IPS-NIHi11 (cell line): Measurements from ENCODE around the gene PDGFA.

ENCODE experiments used
- DNase-seq: peaks from one replicate; pipeline ENCODE4 v3.0.0; 2012; ENCODE audit warnings: mixed read lengths, low spot score

The PDGFA gene

DNA sequence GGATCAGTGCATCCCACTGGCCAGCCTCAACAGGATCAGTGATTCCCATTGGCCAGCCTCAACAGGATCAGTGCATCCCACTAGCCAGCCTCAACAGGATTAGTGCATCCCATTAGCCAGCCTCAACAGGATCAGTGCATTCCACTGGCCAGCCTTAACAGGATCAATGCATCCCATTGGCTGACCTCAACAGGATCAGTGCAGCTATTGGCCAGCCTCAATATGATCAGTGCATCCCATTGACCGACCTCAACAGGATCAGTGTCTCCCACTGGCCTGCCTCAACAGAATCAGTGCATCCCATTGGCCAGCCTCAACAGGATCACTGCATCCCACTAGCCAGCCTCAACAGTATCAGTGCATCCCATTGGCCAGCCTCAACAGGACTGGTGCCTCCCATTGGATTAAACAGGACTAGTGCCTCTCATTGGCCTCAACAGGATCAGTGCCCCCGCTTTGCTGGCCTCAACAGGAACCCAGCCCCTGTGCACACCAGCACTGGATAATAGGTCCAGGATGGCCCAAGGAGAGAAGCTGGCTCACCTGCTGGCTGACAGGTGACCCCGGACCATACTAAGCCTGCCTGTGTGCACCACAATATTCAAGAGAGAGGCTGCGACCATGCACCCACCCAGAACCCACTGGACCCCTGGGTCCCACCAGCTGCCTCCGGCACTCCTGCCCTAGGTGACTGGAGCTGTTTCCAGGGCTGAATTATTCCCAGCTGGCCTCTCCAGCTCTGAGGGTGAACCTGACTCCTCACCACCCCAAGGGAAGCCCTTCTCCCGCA, 59.9 kb downstream of the PDGFA start:
- no peak for DNase-seq

DNA sequence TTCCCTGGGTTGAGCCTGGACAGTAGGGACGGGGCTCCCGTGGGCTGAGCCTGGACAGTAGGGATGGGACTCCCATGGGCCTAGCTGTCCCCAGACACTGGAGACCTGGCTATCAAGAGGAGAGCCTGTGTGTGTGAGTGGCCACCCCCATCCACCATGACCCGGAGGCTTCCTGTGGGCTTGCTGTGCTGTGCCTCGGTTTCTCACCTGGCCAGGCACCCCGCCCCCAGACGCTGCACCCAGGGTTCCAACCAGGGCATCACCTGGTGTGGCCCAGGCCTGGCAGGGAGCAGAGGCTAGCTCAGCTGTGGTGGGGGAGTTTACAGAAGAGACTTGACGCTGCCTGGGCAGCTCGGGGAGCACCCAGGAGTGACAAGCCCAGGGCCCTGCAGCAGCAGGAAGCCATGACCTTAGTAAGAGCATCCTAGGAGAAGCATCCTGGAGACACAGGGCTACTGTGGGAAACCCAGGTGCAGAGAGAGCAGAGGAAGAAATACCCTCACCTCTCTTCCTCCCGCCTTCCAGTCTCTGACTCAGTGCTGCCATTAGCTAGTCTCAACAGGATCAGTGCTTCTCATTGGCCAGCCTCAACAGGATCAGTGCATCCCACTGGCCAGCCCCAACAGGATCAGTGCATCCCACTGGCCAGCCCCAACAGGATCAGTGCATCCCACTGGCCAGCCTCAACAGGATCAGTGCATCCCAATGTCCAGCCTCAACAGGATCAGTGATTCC, 61.0 kb downstream of the PDGFA start:
- no peak for DNase-seq

DNA sequence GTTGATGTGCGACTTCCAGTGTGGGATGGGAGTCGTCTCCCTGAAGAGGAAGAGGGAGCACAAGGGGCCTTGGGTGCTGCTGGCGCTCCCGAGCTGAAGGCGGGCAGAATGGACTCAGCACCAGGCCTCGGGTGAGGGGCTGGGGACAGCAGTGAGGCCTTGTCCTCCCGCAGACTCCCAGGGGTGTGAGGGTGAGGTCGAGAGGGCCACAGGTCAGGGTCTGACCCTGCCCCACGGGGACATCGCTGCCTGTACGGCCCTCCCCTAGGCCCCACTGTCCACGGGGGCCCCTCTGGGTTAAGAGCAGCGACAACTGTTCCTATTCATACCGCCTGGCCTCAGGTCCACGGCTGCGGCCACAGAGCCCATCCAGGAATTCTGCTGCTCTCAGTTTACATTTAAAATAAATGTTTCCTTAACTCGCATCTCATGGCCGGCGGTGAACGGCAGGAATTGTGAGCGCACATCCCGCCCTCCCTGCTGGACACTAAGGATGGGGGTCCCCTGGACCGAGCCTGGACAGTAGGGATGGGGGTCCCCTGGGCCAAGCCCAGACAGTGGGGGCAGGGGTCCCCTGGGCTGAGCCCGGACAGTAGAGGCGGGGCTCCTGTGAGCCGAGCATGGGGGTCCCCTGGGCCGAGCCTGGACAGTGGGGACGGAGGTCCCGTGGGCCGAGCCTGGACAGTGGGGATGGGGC, 61.7 kb downstream of the PDGFA start:
- no peak for DNase-seq

DNA sequence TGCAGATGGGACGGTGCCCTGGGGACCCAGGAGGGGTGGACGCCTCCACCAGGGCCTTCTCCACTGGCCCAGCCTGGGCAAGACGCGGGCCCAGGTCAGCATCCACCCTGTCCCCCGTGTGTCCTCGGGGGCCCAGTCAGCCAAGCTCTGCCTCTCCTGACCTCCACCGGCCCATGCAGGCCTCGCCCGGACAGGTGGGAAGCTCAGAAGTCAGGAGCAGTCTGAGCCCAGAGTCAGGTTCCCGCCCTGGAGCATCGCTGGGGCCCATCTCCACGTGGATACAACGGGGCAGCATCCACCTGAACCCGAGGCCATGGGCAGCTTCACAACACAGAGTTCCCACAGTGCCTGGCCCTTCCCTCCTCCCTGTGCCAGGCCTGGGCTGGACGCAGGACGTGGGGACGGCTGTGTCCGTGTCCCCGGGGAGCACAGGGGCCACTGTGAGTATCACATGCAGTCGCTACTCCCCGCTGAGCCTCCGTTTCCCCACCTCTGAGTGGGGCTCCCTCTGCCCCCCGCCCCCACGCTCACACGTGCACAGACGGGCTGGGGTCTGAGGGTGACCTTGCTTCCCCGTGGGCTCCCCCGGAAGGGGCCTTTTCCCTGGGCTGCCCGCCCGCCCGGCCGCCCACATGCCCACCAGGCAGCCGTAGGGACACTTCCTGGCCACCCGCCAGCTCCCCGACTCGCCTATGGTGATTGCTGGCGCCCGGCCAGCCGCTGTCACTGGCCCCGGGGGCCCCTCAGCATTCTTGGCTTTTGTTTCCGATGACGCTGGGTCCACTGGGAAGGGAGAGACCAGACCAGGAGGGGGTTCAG, 64.3 kb downstream of the PDGFA start:
- DNase-seq, result no peak

DNA sequence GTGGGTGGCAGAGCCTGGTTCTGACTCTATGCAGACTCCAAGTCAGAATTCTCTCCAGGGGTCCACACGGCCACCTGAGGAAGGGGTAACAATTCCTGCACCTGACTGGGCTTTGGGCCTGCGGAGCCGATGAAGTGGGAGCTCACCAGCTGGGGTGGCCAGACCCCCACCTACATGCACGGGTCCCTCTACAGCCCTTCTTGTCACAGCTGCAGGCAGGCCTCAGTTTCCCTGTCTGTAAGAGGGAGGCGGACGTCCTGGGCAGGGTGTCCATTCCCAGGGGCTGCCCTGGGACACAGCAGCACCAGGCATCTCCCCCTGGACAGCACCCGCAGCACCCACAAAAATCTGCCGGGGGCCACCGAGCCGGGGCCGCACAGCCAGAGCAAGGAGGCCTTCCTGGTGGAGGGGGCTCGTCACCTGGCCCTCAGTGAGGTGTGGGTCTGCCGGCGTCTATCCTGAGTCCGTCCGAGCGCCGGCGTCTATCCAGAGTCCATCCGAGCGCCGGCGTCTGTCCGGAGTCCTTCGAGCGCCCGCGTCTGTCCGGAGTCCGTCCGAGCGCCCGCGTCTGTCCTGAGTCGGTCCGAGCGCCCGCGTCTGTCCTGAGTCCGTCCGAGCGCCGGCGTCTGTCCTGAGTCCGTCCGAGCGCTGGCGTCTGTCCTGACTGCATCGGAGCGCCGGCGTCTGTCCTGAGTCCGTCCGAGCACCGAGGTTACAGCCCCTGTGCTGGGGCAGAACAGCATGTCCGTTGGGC, 65.1 kb downstream of the PDGFA start:
- DNase-seq, result no peak

DNA sequence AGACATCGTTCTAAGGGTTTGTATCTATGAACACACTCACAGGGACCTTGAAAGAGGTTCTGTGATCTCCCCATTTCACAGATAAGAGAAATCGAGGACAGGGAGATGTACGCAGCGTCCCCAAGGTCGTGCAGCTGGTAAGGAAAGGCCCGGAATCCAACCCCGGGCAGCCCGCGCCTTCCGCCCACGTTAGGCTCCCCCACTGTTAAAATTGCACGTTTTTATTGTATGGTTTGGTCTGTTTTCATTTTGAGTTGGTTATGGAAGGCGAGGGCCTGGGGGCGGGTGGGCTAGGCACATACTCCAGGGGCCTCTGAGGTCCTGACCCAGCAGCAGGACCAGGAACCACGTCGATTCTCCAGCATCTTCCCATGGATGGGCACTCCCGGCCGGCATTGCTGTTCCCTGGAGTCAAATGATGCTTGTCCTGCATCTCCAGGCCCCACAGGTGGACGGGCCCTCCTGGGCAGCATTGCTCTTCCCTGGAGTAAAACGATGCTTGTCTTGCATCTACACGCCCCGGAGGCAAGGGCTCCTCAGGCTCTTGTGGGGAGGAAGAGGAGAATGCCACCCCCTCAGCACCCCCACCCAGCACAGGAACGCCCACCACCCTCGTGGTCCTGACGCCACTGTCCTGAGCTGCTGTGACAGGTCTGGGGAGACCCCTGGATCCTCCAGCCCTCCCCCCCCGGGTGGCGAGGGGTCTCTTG, 65.9 kb downstream of the PDGFA start:
- no peak for DNase-seq

DNA sequence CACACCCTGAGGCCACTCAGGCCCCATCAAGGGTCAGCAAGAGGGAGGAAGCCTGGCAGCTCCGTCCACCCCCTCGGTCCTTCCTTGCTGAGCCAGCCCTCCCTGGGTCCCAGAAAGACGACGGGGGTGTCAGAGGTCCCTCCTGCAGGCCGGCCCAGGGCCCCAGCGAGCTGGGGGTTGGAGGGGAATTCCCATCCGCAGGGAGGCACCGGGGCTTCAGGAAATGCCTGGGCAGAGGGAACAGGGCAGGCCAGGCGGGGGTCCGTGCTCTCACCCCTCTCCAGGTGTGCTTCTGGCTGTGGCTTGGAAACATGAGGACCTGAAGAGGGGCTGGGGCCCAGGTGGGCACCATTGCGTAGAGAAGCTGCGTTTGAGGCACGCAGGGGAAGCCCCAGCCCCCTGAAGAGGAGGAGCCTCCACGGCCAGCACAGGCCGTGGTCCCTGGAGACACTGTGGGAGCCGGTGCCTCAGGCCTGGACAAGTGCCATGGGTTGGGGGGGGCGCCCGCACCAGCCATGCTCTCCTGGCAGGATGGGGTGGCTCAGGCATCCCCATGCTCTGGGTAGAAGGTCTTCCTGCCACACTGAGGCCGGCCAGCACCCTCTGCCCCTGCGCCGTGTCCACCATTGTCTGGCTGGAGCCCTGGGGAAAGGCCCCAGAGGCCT, 66.7 kb downstream of the PDGFA start:
- DNase-seq, result no peak

DNA sequence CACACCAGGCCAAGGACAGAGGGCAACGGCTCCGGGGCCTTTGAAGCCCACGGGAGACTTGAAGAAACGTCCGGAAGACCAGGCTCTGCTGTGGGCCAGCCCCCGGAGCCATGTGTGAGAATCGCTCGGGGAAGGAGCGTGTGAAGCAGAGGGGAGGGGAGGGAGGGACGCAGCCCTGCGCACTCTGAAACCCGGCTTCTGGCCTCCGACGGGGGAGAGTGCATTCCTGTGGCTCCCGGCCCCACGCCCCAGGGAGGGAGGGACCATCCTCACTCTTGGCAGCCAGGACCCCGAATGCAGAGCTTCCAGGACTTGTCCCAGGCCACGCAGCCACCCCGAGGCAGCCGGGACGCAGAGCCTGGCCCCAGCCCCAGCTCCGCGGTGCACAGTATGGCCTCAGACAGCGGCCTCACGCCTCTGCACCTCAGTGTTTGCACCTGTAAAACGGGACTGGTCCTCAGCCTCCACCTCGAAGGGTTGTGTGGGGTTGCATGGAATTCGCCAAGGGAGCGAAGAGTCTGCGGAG, 67.4 kb downstream of the PDGFA start:
- peak; percentile 85 for DNase-seq

DNA sequence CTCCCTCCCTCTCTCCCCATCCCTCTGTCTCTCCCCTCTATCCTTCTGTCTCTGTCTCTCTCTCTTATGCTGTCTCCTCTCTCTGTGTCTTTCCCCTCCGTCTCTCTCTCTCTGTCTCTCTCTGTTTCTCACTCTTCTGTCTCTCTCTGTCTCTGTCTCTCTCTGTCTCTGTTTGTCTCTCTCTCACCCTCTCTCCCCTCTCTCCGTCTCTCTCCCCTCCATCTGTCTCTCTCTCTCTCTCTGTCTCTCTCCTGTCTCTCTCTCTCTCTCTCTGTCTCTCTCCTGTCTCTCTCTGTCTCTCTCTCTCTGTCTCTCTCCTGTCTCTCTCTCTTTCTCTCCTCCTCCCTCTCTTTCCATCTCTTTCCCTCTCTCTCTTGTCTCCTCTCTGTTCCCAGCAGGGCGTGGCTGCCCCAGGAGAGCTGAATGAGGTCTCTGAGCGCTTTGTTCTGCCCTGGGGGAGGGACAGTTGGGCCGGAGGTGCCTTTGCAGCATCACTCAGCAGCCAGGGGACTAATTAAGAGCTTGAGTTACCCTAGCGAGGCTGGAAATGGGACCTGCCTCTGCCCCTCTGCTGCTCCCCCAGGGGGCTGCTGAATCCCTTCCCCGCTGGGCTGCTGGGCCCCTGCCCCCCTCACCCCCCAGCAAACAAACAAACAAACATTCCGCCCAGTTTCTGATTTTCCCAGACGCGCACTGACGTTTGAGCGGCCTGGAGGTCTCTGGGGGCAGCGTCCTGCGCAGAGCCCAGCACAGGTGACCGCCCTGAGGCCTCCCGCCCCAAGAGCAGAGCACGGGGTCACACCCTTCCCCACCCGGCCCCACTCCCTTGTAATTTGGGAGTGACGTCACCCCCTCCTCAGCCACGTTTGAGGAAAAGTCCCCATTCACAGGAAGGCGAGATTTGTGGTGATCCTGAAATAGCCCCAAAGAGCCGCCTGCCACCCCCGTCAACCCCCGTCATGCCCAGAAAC, 68.1 kb downstream of the PDGFA start:
- DNase-seq, result no peak

DNA sequence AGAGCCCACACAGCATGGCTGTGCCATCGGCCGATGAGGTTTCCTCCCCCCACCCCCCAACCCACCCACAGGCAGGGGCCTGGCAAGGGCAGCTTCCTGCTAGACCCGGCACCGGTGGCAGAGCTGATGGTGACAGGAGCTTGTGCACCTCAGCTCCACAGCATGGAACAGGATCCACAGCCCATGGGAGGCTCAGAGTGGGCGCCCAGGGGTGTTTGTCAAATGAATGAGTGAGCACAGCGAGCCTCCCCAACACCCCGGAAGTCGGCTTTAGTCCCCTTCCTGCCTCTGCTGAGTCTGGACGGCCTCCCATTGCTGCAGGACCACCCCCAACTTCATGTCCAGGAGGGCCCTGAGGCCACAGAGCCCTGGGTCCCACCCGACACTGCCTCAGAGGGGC, 68.9 kb downstream of the PDGFA start:
- DNase-seq, result no peak

DNA sequence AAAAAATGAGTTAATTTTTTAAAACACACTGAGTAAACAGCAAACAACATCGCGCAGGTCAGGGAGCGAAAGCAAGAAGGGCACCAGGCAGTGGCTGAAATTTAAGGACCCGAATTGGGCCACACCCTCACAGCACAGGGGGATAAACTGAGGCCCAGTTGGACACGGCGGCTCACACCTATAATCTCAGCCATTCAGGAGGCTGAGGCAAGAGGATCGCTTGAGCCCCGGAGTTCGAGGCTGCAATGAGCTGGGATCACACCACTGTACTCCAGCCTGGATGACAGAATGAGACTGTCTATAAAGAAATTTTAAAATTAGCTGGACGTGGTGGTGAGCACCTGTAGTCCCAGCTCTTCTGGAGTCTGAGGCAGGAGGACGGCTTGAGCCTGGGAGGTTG, 69.6 kb downstream of the PDGFA start:
- no peak for DNase-seq

DNA sequence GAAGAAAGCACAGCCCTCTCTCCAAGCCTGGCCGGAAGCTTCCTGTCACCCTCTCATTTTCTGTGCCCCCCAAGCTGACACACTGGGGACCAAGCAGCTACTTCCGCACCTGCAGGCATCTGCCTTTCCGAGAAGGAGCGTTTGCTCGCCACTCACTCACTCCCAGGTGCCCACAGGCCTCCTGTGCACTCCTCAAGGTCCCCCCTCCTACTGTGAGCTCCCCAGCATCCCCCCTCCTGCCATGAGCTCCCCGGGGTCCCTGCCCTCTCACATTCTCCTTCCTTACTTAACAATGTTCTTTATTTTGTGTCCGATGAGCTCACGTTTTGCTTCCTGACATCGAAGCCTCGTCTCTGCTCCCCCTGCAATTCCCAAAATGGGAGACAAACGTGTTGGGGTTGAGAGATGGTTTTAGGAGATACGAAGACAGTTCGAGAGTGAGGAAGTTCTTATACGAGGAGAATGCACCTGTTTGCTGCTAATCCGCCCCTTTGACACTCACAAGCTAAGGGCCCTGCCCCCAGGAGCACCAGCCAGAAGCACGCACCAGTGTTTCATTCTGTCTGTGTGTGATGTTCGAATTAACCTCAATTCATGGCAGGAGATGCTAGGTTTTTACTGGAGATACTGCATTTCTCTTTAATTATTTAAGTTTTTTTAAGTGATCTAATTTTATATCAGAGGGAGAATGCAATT, 70.2 kb downstream of the PDGFA start:
- DNase-seq, result no peak

DNA sequence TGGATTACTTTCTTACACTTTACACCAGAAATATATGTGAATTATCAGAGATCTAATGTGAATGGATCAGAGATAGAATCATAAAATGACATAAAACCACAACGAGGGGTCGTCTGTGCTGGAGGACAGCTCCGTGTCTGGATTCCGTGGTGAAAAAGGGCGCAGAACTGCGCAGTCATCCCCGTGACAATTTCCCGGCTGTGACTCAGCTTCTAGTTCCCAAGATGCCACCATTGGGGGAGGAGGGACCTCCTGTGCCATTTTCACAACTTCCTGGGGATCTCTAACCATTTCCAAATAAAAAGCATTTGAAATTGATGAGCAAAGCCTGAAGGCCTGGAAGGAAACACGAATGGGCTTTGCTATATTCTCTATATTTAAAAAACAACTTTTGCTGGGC, 72.1 kb downstream of the PDGFA start:
- DNase-seq, result no peak
